GM18519 (cell line): ENCODE data around the gene PDXDC1.
A peak's percentile ranks its signal among the peaks of the same experiment; 100 is the strongest.
"Not testable (repeated sequence)": the region's sequence is repeated elsewhere in the genome, so short reads cannot be mapped to it uniquely, and the experiment has no call there.

Experiments used
- ATAC-seq: cut with Tn5 transposase; IDR thresholded peaks from one replicate; pipeline ENCODE4 v1.9.1; 2021; ENCODE audit warnings: mild to moderate bottlenecking, moderate library complexity; ENCODE audit not compliant: unreplicated experiment, low FRiP score

The PDXDC1 gene, protein sequence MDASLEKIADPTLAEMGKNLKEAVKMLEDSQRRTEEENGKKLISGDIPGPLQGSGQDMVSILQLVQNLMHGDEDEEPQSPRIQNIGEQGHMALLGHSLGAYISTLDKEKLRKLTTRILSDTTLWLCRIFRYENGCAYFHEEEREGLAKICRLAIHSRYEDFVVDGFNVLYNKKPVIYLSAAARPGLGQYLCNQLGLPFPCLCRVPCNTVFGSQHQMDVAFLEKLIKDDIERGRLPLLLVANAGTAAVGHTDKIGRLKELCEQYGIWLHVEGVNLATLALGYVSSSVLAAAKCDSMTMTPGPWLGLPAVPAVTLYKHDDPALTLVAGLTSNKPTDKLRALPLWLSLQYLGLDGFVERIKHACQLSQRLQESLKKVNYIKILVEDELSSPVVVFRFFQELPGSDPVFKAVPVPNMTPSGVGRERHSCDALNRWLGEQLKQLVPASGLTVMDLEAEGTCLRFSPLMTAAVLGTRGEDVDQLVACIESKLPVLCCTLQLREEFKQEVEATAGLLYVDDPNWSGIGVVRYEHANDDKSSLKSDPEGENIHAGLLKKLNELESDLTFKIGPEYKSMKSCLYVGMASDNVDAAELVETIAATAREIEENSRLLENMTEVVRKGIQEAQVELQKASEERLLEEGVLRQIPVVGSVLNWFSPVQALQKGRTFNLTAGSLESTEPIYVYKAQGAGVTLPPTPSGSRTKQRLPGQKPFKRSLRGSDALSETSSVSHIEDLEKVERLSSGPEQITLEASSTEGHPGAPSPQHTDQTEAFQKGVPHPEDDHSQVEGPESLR

DNA sequence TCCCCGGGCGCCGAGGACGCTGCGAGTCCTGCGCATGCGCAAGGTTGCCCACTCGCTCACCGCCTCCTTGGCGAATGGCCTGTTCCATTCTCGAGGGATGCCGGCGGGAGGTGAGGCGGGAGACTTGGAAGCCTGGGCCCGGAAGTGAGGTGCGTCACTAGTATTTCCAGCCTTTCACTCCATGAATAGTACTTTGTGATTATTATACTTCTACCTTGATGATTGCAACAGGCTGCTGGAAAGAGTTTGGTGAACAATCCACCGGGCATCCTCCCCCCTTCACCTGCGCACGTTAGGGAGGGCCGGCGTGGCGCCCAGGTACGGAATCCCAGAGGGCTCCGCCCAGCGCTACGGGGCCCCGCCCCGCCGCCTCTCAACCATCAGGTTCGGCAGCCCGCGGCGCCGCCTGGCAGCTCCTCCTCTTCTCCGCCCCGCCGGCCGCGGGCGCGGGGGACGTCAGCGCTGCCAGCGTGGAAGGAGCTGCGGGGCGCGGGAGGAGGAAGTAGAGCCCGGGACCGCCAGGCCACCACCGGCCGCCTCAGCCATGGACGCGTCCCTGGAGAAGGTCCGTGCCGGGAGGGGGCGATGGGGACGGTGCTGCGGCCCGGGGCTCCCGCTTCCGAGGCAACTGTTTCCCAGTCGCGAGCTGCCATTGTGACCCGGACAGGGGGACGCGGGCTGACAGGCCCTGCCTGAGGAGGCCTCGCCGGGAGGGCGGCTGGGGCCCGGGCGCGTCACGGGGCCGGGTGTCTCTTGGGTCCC lies at the start of gene PDXDC1:
TSS of gene PDXDC1 (plus strand) at position 371 of the 762 bp plus-strand sequence. CDS start at position 545, 174 bp downstream.
- peak; percentile 85 for ATAC-seq

DNA sequence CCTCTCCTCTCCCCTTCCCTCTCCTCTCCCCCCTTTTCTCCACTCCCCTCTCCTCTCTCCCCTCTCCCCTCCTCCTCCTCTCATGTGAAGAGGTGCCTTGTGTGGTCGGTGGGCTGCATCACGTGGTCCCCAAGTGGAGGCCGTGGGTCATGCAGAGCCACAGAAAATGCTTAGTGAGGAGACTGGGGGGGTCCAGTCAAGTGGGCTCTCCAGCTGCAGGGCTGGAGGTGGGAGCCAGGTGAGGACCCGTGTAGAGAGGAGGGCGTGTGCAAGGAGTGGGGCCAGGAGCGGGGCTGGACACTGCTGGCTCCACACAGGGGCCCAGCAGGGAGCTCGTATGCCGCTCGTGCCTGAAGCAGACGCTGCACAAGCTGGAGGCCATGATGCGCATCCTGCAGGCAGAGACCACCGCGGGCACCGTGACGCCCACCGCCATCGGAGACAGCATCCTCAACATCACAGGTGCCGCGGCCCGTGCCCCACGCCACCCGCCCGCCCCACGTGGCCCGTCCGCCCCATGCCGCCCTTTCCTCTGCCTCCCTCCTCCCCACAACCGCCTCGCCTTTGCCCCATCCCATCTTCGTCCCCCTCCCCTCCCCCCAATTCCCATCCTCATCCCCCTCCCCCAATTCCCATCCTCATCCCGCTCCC lies 46.6 kb upstream of the PDXDC1 start:
- ATAC-seq: not testable (repeated sequence)

DNA sequence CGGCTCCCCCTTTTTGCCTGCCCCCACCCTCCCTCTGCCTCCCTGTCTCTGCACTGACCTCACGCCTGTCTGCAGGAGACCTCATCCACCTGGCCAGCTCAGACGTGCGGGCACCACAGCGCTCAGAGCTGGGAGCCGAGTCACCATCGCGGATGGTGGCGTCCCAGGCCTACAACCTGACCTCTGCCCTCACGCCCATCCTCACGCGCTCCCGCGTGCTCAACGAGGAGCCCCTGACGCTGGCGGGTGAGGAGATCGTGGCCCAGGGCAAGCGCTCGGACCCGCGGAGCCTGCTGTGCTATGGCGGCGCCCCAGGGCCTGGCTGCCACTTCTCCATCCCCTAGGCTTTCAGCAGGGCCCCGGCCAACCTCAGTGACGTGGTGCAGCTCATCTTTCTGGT lies 45.6 kb upstream of the PDXDC1 start:
- not testable (repeated sequence) for ATAC-seq

DNA sequence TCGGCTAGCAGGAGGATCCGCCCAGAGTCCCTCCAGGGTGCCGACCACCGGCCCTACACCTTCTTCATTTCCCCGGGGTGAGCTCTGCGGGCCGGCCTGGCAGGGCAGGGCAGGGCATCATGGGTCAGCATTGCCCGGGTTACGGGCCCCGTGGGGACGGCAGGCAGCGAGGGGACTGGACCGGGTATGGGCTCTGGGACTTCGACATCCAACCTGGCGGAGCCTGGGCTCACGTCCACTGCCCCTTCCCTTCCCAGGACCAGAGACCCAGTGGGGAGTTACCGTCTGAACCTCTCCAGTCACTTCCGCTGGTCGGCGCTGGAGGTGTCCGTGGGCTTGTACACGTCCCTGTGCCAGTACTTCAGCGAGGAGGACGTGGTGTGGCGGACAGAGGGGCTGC lies 44.6 kb upstream of the PDXDC1 start:
- not testable (repeated sequence) for ATAC-seq

DNA sequence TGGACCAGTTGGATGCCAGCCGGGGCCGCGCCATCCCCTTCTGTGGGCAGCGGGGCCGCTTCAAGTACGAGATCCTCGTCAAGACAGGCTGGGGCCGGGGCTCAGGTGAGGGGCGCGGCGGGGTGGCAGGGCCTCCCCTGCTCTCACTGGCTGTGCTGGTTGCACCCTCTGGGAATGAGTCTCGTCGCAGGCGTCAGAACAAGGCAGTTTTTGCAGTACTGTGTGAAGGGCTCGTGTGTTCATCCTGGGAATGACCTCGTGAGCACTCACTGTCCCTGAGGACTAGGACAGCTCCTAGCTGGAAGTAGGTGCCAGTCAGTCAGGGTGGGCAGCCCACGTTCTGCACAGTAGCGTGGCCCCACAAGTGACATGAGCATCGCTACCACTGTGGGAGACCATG lies 43.9 kb upstream of the PDXDC1 start:
- ATAC-seq: not testable (repeated sequence)

DNA sequence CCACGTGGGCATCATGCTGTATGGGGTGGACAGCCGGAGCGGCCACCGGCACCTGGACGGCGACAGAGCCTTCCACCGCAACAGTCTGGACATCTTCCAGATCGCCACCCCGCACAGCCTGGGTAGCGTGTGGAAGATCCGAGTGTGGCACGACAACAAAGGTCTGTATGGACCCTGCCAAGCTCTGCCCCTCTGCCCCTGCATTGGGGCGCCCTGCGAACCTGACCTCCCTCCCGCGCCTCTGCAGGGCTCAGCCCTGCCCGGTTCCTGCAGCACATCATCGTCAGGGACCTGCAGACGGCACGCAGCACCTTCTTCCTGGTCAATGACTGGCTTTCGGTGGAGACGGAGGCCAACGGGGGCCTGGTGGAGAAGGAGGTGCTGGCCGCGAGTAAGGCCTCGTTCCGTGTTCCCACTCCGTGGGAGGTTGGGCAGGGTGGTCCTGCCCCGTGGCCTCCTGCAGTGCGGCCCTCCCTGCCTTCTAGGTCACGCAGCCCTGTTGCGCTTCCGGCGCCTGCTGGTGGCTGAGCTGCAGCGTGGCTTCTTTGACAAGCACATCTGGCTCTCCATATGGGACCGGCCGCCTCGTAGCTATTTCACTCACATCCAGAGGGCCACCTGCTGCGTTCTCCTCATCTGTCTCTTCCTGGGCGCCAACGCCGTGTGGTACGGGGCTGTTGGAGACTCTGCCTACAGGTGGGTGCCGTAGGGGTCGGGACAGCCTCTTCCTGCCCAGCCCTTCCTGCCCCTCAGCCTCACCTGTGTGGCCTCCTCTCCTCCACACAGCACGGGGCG lies 42.0 kb upstream of the PDXDC1 start:
- ATAC-seq: not testable (repeated sequence)

DNA sequence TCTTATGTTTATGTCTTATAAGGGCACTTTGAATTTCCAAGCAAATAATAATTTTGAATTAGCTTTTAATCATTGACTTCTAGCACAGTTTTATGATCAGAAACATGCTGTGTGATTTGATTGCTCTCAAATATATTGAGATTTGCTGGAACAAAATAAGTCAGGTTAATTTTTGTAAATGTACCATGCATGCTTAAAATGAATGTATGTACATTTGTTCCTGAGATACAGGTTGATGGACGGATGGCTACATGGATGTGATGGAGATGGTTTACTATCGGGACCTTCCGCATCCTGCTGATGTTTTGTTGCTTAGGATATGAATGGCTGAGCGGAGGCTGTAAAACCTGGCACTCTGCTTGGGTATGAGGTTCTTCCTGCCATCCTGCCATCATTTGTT lies 37.7 kb upstream of the PDXDC1 start, which contains the start of gene NPIPA1:
TSS of gene NPIPA1 (plus strand) at position 301 of the 400 bp plus-strand sequence. CDS start at position 301, 0 bp downstream.
- not testable (repeated sequence) for ATAC-seq

DNA sequence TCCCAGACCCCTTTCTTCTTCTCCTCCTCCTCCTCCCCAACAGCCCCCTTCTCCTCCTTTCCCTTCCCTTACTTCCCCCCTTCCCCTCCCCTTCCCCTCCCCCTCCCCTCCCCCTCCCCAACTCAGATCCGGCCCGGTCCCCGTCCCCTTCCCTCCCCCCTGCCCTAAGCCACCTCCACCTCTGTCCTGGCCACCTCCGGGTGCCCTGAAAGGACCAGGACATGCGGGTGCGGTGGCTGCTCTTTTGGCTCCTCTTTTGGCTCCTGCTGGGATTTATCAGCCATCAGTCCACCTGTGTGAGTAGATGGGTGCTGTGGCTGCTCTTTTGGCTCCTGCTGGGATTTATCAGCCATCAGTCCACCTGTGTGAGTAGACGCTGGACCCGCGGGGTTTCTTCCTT lies 36.8 kb upstream of the PDXDC1 start:
- not testable (repeated sequence) for ATAC-seq

DNA sequence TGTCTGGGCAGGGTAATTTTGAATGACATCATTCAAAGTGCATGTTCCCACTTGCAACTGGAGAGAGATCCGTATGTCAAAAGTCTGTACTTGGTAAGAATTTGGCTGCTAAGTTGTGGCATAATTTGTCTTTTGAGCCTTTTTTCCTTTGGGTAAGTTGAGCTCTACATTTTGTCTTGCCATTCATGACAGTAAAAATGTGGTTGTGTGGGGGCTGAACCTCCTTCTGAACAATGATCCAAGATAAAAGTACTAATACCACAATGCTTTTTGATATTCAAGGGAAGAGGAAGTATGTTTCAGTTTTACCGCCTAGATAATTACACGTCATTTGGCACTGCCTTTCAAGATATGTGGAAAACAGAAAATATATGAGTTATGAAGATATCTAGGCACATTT lies 32.1 kb upstream of the PDXDC1 start:
- not testable (repeated sequence) for ATAC-seq

DNA sequence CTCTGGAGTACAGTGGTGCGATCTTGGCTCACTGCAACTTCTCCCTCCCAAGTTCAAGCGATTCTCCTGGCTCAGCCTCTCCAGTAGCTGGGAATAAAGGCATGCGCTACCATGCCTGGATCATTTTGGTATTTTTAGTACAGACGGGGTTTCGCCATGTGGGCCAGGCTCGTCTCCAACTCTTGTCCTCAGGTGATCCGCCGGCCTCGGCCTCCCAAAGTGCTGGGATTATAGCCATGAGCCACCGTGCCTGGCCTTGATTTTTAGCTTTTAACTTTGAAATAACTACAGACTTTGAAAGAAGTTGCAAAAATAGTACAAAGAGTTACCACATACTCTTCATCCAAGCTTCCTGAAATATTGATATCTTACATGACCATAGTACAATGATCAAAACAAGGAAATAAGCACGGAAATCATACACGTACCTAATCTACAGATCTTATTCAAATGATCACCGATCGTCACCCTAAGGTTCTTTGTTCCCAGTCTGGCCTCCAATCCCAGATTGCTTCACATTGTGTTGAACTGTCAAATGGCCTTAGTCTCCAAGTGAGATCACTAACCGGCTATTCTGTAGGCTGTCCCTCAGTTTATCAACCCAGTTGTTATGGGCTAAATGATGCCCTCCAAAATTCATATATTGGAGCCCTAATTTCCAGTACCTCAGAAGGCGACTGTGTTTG lies 19.1 kb upstream of the PDXDC1 start:
- ATAC-seq: no peak

DNA sequence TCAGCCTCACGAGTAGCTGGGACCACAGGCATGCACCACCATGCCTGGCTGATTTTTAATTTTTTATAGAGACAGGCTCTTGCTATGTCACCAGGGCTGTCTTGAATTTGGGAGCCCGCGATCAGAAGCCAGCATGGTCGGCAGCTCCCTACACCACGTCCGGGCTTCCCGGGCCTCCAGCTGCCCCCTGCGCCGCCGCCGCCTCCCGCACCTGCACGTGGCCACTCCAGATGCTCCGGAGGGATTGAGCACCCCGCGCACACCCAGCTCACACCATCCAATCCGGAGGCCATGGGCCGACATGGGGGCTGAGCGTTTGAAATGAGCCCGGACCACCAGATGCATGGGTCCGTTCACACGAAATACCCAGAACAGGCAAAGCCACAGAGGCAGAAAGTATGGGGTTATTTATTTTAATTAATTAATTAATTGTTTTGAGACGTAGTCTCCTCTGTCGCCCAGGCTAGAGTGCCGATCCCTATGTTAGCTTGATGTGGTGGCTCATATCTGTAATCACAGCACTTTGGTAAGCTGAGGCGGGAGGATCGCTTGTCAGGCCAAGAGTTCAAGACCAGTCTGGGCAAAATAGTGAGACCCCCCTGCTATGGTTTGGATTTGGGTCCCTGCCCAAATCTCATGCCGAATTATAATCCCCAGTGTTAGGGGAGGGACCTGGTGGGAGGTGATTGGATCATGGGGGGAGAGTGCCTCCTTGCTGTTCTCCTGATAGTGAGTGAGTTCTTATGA lies 17.1 kb upstream of the PDXDC1 start:
- no peak for ATAC-seq

DNA sequence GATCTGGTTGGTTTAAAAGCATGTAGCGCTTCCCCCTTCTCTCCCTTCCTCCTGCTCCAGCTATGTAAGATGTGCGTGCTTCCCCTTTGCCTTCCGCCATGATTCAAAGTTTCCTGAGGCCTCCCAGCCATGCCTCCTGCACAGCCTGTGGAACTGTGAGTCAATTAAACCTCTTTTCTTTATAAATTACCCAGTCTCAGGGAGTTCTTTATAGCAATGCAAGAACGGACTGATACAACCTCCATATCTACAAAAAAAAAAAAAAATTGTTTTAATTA lies 16.6 kb upstream of the PDXDC1 start:
- ATAC-seq: no peak

DNA sequence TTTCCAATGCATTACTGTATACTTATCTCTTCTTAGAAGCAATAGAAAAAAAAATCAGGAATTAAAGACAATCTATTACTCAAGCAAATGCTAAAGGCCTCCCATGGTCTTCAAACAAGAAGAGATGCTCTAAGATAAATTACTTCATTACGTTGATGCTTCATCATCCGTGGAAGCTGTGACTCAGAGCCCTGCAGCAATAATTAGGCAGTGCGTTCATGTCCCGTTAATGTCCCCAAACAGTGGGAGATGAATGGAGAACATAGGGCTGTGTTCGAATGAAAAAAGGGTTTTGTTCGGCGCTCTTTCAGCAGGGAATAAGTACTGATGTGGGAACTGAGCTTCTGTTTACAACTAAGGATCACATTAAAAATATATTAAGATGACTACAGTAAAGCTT lies 15.9 kb upstream of the PDXDC1 start:
- ATAC-seq: no peak

DNA sequence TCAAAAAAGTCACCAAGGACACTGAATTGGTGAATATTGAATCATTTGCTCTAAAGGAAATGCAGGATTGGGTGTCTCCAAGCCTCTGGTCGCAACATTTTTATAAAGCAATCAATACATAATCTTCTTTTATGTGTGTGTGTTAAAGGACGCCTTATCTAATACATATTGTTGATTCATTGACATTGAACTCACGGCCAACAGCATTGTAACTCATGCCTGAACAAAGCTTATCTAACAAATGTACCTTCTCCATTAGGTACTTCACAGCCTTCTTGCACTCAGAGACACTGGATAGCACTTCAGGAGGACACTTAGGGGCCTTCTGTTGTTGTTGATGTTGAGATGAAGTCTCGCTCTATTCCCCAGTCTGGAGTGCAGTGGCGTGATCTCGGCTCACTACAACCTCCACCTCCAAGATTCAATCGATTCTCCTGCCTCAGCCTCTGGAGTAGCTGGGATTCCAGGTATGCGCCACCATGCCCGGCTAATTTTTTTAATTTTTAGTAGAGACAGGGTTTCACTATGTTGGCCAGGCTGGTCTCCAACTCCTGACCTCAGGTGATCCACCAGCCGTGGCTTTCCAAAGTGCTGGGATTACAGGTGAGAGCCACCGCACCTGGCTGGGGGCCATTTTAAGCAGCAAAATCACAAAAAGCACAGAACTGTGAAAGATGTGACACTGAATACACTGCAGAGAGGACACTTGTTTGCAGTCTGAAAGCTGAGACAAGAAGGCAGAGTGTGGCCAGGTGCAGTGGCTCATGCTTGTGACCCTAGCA lies 13.2 kb upstream of the PDXDC1 start:
- no peak for ATAC-seq

DNA sequence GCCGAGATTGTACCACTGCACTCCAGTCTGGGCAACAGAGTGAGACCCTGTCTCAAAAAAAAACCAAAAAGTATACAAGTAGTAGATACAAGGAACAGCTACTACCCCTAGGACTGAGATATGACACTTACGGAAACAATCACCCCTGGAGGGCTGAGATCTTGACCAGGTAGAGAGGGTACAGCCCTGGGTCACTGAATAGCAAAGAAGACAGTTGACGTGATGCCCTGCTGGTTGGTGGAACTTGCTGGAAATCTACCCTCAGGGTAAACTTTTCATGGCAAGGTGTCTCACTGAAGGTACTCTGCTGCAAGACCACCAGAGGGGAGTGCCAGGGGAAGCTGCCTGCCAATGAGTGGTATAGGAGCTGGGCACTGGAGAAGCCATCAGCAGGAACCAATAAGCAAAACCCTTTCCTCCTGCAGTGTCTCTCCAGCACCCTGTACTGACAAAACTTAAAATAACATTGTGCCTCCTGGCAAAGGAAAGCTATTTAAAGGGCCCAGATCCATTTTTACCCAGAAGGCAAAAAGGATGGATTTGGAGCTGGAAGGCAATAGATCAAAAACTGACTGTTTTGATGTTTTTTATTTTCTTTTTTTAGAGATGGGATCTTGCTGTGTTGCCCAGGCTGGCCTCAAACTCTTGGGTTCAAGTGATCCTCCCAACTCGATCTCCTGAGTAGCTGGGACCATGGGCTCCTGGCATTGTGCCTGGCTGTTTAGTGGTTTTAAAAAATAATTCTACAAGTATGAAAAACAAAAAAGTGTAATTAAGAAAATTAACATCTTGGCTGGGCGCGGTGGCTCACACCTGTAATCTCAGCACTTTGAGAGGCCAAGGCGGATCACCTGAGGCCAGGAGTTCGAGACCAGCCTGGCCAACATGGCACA lies 11.3 kb upstream of the PDXDC1 start:
- no peak for ATAC-seq

DNA sequence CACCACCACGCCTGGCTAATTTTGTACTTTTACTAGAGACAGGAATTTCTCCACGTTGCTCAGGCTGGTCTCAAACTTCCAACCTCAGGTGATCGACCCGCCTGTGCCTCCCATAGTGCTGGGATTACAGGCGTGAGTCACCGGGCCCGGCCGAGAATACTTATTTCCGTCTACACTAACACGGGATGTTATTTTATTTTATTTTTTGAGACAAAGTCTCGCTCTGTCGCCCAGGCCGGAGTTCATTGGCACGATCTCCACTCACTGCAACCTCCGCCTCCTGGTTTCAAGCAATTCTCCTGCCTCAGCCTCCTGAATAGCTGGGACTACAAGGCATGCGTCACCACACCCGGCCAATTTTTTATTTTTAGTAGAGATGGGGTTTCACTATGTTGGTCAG lies 9.5 kb upstream of the PDXDC1 start:
- ATAC-seq: no peak

DNA sequence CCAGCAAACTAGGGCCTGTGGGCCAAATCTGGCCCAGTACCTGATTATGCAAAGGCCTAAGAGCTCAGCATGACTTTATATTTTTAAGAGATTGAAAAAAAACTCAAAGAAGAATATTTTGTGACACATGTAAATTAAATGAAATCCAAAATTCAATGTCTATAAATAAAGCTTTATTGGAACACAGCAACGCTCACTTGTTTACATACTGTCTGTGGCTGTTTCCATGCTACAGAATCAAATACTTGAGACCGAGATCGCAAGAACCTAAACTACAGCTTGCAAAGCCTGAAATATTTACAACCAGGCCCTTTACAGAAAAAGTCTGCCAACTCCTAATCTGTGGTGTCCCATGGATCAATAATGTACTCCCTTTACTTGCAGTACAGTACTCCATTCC lies 5.0 kb upstream of the PDXDC1 start:
- ATAC-seq: not testable (repeated sequence)
